Activated T-helper 1 cell treated with anti-CD3 and anti-CD28 coated beads, Interleukin-12 subunit alpha, Interleukin-12 subunit beta, Interleukin-2, Interleukin-4 antibody, amounts not matched to agents 30 ng/mL and 10 ng/mL and 1 ng/mL, durations not matched to agents 14 hours and 24 hours and 36 hours (primary cell): Measurements from ENCODE around the gene CDH1. TPM values are rescaled to one million over a fixed set of nuclear protein-coding genes. Genes with fewer than 3 reads are reported as not detected.
A peak's percentile ranks its signal among the peaks of the same experiment; 100 is the strongest.

ENCODE experiments used
- DNase-seq: peaks from one replicate; pipeline ENCODE4 v3.0.0; 2021; ENCODE audit warnings: low spot score
- H3K27ac Mint-ChIP-seq: one replicate; pipeline ENCODE4 v1.8.0; 2021; ENCODE audit warnings: mild to moderate bottlenecking, mixed read lengths
- H3K27me3 Mint-ChIP-seq: one replicate; pipeline ENCODE4 v1.8.0; 2022; ENCODE audit warnings: mild to moderate bottlenecking, moderate library complexity, mixed read lengths; ENCODE audit not compliant: insufficient read depth
- H3K36me3 Mint-ChIP-seq: one replicate; pipeline ENCODE4 v1.8.0; 2021; ENCODE audit warnings: low read depth, mixed read lengths
- H3K4me1 Mint-ChIP-seq: one replicate; pipeline ENCODE4 v1.8.0; 2021; ENCODE audit warnings: low read depth, mixed read lengths
- H3K4me3 Mint-ChIP-seq: one replicate; pipeline ENCODE4 v1.8.0; 2021; ENCODE audit warnings: mild to moderate bottlenecking, moderate library complexity, mixed read lengths
- H3K9me3 Mint-ChIP-seq: one replicate; pipeline ENCODE4 v1.8.0; 2021; ENCODE audit warnings: mixed read lengths
- intact Hi-C: fragments of 100-400 bp; cut with micrococcal nuclease; formaldehyde crosslinking; loops from one replicate; pipeline ENCODE4 v1.15.1; 2024
- total RNA-seq: library from RNA; stranded (reverse); gene quantifications from 2 replicates; pipeline ENCODE4 v1.2.3, GENCODE V29; 2022

Gene CDH1
- total RNA-seq, result 0.64 and 2.2 TPM in 2 replicates

DNA sequence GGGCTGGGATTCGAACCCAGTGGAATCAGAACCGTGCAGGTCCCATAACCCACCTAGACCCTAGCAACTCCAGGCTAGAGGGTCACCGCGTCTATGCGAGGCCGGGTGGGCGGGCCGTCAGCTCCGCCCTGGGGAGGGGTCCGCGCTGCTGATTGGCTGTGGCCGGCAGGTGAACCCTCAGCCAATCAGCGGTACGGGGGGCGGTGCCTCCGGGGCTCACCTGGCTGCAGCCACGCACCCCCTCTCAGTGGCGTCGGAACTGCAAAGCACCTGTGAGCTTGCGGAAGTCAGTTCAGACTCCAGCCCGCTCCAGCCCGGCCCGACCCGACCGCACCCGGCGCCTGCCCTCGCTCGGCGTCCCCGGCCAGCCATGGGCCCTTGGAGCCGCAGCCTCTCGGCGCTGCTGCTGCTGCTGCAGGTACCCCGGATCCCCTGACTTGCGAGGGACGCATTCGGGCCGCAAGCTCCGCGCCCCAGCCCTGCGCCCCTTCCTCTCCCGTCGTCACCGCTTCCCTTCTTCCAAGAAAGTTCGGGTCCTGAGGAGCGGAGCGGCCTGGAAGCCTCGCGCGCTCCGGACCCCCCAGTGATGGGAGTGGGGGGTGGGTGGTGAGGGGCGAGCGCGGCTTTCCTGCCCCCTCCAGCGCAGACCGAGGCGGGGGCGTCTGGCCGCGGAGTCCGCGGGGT, at the start of gene CDH1:
TSS of gene CDH1 (plus strand) at position 247 of the 684 bp plus-strand sequence. CDS start at position 371, 124 bp downstream.
- intact Hi-C loops, result loop anchor here (2.0 kb wide), 1 partner anchor 16 kb away; no protein-coding TSS in a partner anchor
- peaks cover 7% of the 10 kb centered on the region for H3K4me1 Mint-ChIP-seq
- H3K9me3 Mint-ChIP-seq, result no peaks in the 10 kb centered on the region
- H3K27ac Mint-ChIP-seq, result peak within 1 kb of the TSS; percentile 65
- peaks cover 1% of the 10 kb centered on the region for H3K36me3 Mint-ChIP-seq
- no peak for DNase-seq
- peaks cover 35% of the 10 kb centered on the region for H3K27me3 Mint-ChIP-seq
- H3K4me3 Mint-ChIP-seq, result peak within 1 kb of the TSS; percentile 70

DNA sequence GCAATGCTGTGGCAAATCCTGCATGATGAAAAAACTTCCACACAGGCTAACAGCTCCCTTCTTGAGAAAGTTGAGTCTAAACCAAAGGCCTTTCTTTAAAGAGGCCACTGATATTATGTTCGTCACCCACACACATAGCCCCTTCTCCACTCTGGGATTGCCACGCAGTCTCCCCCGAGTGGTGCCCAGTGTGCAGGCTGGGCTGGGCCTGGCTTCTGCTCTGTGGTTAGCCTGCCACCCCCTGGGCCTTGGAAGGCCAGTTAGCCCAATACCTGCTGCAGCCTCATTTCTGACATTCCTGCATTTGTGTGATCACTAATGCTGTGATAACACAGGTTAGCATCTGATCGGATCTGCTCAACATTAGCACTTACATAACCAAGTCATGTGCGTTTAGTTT, 47.2 kb upstream of the CDH1 start:
- Mint-ChIP-seq H3K9me3 (no peaks in the 10 kb centered on the region), H3K27me3 (peaks cover 3% of the 10 kb centered on the region), H3K4me3 (no peak overlapping the region), H3K4me1 (no peaks in the 10 kb centered on the region), H3K27ac (no peak overlapping the region), H3K36me3 (no peaks in the 10 kb centered on the region)
- DNase-seq, result no peak
- intact Hi-C loops, result no loop called here

DNA sequence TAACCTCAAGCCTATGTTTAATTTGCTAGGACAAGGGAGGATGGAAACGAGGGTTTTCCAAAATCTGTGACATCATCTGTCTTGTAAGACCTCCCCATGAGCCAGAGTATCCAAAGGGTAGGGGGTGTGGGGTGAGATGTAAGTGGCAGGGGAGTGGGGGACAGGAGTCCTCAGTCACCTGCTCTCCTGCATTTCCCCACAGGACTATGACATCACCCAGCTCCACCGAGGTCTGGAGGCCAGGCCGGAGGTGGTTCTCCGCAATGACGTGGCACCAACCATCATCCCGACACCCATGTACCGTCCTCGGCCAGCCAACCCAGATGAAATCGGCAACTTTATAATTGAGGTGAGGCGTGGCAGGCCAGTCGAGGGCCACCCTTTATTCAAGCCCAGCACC, 41.5 kb upstream of the CDH1 start:
- Mint-ChIP-seq H3K9me3 (no peaks in the 10 kb centered on the region), H3K27me3 (peaks cover 3% of the 10 kb centered on the region), H3K36me3 (no peaks in the 10 kb centered on the region), H3K4me1 (no peaks in the 10 kb centered on the region), H3K4me3 (no peak overlapping the region), H3K27ac (no peak overlapping the region)
- intact Hi-C loops, result no loop called here
- DNase-seq, result no peak

DNA sequence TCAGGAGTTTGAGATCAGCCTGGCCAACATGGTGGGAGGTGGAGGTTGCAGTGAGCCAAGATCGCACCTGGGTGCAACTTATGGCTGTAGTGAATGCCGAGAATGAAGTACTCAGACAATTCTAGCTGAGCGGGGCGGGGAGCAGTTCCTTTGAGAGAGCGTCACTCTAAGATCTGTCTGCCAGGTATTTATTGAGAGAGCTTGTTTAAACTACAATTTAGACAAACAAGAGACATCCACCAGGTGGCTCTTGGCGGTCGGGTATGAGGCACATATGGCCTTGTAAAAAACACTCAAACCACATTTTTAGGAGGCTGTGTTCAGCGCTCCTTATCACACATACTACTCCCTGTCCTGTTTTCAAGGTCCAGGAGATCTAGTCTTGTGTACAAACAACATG, 40.6 kb upstream of the CDH1 start:
- Mint-ChIP-seq H3K9me3 (no peaks in the 10 kb centered on the region), H3K27ac (no peak overlapping the region), H3K4me3 (no peak overlapping the region), H3K27me3 (peaks cover 3% of the 10 kb centered on the region), H3K4me1 (no peaks in the 10 kb centered on the region), H3K36me3 (no peaks in the 10 kb centered on the region)
- no peak for DNase-seq
- intact Hi-C loops, result no loop called here

DNA sequence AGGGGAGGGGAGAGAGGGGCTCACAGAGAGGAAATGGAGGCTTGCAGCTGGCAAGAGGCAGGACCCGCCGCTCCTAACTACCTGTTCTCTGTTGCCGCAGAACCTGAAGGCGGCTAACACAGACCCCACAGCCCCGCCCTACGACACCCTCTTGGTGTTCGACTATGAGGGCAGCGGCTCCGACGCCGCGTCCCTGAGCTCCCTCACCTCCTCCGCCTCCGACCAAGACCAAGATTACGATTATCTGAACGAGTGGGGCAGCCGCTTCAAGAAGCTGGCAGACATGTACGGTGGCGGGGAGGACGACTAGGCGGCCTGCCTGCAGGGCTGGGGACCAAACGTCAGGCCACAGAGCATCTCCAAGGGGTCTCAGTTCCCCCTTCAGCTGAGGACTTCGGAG, 39.0 kb upstream of the CDH1 start:
- no peaks in the 10 kb centered on the region for H3K4me1 Mint-ChIP-seq
- H3K4me3 Mint-ChIP-seq, result no peak overlapping the region
- no peaks in the 10 kb centered on the region for H3K36me3 Mint-ChIP-seq
- DNase-seq, result no peak
- intact Hi-C loops, result no loop called here
- no peaks in the 10 kb centered on the region for H3K9me3 Mint-ChIP-seq
- H3K27ac Mint-ChIP-seq, result no peak overlapping the region
- no peaks in the 10 kb centered on the region for H3K27me3 Mint-ChIP-seq

DNA sequence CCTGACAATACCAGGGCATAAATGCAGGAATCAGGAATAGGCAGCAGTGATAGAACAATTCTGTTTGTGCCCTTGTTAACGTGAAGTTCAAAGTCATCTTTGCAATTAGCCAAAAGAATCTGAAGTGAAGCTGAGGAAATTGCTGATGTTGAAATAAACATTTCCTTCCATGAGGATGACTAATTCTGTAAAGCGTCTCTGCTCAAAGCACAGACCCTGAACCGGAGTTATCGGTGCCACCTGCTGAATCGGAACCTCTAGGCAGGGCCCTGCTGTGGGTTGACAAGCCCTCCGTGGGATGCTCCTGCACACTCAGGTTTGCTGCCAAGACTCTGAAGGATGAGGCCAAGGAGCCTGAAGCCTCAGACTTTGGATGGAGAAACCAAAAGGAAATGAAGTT, 37.0 kb upstream of the CDH1 start:
- Mint-ChIP-seq H3K27me3 (no peaks in the 10 kb centered on the region), H3K27ac (no peak overlapping the region), H3K4me3 (no peak overlapping the region), H3K36me3 (no peaks in the 10 kb centered on the region), H3K4me1 (peaks cover 5% of the 10 kb centered on the region), H3K9me3 (no peaks in the 10 kb centered on the region)
- no peak for DNase-seq
- intact Hi-C loops, result loop anchor here (5.0 kb wide), 1 partner anchor 422 kb away; no protein-coding TSS in a partner anchor

DNA sequence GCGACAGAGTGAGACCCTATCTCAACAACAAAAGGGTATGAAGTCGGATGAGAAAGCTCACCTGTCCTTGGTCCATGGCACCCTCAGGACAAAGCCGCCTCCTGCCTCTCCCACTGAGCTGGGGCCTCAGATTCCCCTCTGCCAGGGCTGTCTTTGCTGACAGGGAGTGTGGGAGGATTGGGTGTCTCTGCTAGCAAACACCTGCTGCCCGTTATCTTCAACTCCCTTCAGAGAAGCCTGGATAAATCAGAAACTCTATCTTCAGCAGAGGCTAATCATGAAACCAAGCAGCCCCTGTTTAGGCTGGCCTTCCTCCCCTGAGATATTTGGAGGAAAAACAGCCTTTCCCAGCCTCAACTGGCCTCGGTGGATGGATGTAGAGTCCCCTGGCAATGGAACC, 36.3 kb upstream of the CDH1 start:
- DNase-seq, result no peak
- H3K27ac Mint-ChIP-seq, result no peak overlapping the region
- no peaks in the 10 kb centered on the region for H3K9me3 Mint-ChIP-seq
- peaks cover 5% of the 10 kb centered on the region for H3K4me1 Mint-ChIP-seq
- H3K36me3 Mint-ChIP-seq, result no peaks in the 10 kb centered on the region
- H3K27me3 Mint-ChIP-seq, result no peaks in the 10 kb centered on the region
- H3K4me3 Mint-ChIP-seq, result no peak overlapping the region
- intact Hi-C loops, result loop anchor here (5.0 kb wide), 1 partner anchor 421 kb away; no protein-coding TSS in a partner anchor

DNA sequence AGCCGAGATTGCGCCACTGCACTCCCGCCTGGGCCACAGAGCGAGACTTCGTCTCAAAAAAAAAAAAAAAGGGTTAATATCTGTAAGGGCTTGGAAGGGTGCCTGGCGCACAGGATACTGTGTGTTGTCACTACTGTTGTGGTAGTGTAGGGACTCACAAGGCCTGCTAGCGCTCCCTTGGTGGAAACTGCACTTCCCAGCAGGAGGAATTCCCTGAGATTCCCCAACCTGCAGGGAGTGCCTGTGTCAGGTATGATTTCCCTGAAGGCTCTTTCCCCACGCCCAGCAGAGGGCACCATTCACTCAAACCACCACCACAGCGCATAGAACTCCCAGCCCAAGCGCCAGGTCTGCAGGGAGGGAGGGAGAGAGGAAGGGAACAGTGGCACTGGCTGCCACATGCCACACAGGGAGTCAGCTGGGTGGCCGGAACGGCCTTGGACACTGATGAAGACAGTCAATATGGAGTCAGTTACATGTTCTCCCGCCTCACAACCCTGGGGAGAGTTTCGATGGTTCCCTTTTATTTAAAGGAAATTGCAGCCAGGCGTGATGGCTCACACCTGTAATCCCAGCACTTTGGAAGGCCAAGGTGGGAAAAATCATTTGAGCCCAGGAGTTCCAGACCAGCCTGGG, 32.7 kb upstream of the CDH1 start:
- Mint-ChIP-seq H3K4me3 (no peak overlapping the region), H3K27ac (no peak overlapping the region), H3K27me3 (no peaks in the 10 kb centered on the region), H3K36me3 (no peaks in the 10 kb centered on the region), H3K4me1 (peaks cover 5% of the 10 kb centered on the region), H3K9me3 (no peaks in the 10 kb centered on the region)
- peak; percentile 42 for DNase-seq
- intact Hi-C loops, result loop anchor here (1.0 to 5.0 kb wide), 5 partner anchors 48 to 418 kb away; partner anchors contain the start of gene TANGO6

DNA sequence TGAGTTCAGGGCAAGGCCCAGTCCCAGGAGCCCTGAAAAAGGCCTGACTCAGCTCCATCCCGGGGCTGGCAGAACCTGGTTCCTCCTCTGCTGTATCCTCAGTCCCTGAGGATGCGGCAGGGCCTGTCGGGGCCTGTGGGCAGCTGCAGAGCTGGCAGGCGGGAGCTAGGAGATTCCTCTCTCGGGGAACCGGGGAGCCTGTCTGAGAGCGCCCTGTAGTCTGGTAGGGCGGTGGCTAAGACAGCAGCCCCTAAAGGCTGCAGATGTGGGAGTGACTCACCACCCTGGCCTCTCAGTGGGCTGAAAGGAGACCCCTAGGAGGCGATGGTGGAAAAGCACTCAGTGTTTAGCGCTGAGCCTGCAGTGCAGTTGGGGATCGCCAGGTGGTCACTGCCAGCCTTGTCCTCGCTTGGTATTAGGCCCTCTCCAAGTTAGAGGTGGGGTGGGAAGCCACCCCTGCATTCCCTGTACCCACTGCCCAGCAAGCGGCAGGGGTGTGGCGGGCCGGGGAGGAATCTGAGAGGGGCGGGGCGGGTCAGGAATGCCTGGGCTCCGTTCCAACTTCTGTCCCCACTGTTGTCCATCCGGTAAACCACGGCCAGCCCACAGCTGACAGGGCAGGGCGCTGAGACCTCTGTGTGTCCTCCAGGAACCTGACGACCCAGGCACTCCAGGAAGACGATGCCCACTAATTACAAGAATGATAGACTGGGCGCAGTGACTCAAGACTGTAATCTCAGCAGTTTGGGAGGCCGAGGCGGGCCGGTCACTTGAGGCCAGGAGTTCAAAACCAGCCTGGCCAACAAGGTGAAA, 29.5 kb upstream of the CDH1 start:
- Mint-ChIP-seq H3K36me3 (no peaks in the 10 kb centered on the region), H3K4me1 (peaks cover 15% of the 10 kb centered on the region), H3K27me3 (peaks cover 6% of the 10 kb centered on the region), H3K4me3 (no peak overlapping the region), H3K27ac (no peak overlapping the region), H3K9me3 (no peaks in the 10 kb centered on the region)
- intact Hi-C loops, result no loop called here
- DNase-seq, result no peak

DNA sequence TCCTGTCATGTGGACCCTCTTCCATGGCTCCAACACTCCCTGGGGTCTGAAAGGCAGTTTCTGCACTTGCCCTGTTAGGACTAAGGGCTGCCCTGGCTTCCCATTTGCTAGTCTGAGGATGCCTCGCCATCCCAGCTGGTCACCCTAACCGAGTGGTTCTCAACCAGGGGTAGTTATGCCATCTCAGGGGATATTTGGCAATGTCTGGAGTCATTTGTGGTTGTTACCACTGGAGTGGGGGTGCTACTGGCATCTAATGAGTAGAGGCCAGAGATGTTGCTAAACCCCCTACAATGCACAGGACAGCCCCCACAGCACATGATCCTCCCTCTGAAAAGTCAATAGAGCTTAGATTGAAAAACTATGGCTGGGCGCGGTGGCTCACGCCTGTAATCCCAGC, 26.9 kb upstream of the CDH1 start:
- peaks cover 8% of the 10 kb centered on the region for H3K27me3 Mint-ChIP-seq
- H3K4me1 Mint-ChIP-seq, result peaks cover 9% of the 10 kb centered on the region
- no peak overlapping the region for H3K4me3 Mint-ChIP-seq
- no peaks in the 10 kb centered on the region for H3K36me3 Mint-ChIP-seq
- intact Hi-C loops, result no loop called here
- no peaks in the 10 kb centered on the region for H3K9me3 Mint-ChIP-seq
- no peak overlapping the region for H3K27ac Mint-ChIP-seq
- no peak for DNase-seq

DNA sequence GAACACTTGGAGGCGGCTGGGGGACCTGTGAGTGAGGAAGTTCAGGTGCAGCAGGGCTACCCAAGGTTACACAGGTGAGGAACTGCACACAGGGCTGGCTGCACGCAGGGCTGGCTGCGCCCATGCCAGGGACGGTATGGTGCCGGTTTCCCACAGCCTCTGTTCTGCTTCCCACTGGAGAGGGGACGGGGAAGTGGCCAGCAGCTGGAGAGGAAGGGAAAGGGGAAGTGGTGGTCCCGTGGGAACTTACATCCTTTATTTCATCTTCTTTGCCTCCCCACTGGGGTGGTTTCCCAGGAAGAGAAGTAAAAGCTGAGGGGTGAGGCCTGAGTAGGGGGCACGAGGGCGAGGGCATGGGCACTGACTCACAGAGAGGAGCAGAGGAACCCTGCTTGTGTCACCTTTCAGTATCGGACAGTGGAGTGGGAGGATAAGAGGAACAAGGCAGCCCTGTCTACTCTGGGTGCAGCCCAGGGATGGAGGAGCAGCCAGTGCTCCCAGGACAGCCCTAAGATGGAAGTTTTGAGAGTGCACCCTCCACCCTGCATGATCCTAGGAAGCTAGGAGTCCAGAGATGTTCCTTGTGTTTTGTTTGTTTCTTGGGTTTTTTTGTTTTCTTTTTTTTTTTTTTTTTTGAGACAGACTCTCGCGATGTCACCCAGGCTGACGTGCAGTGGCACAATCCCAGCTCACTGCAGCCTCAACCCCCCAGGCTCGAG, 25.5 kb upstream of the CDH1 start:
- Mint-ChIP-seq H3K4me1 (peaks cover 9% of the 10 kb centered on the region), H3K9me3 (no peaks in the 10 kb centered on the region), H3K36me3 (no peaks in the 10 kb centered on the region), H3K27me3 (peaks cover 8% of the 10 kb centered on the region), H3K4me3 (no peak overlapping the region), H3K27ac (no peak overlapping the region)
- intact Hi-C loops, result no loop called here
- no peak for DNase-seq

DNA sequence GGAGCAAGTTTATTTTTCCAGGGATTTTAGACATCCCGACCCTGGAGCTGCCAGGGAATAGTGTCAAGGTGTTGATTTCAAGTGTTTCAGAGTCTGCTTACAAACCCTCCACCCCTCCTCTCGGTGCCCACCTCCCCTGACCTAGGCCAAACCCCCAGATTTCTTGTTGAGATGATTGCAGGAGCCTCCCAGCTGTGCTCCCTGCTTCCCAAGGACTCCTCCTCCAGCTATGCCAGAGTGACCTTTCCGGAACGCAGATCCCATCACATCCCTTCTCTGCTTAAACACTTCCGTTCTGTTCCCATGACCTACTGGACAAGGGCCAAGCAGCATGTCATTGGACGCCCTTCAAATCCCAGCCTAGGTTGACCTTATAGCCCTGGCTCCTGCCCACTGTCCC, 23.7 kb upstream of the CDH1 start:
- intact Hi-C loops, result no loop called here
- no peak overlapping the region for H3K4me3 Mint-ChIP-seq
- peaks cover 9% of the 10 kb centered on the region for H3K4me1 Mint-ChIP-seq
- H3K9me3 Mint-ChIP-seq, result no peaks in the 10 kb centered on the region
- H3K36me3 Mint-ChIP-seq, result no peaks in the 10 kb centered on the region
- peaks cover 8% of the 10 kb centered on the region for H3K27me3 Mint-ChIP-seq
- no peak overlapping the region for H3K27ac Mint-ChIP-seq
- DNase-seq, result no peak
